GM10266 (cell line): ENCODE data around the gene CMIP.
A peak's percentile ranks its signal among the peaks of the same experiment; 100 is the strongest.

Source experiments
- DNase-seq: peaks from one replicate; pipeline ENCODE4 v3.0.0; 2012; ENCODE audit errors: extremely low spot score
- CTCF ChIP-seq: IDR thresholded peaks from 2 replicates; pipeline ENCODE4 v1.5.1; 2012; ENCODE audit warnings: mild to moderate bottlenecking, low read depth; ENCODE audit not compliant: control insufficient read depth, insufficient read depth; ENCODE audit errors: missing control alignments

Gene CMIP

GRCh38 chr16:81514041-81514559 is 69.5 kb downstream of the CMIP start:
- DNase-seq = peak; percentile 41
- no peak for TF ChIP-seq CTCF

GRCh38 chr16:81514568-81515258 is 70.1 kb downstream of the CMIP start:
- DNase-seq = no peak
- no peak for TF ChIP-seq CTCF

- no peak for TF ChIP-seq CTCF
- DNase-seq = no peak
Measured at GRCh38 chr16:81515281-81515680, 70.7 kb downstream of the CMIP start.

GRCh38 chr16:81515721-81516120 is 71.1 kb downstream of the CMIP start:
- DNase-seq = no peak
- no peak for TF ChIP-seq CTCF

GRCh38 chr16:81516478-81517149 is 72.0 kb downstream of the CMIP start:
- no peak for DNase-seq
- no peak for TF ChIP-seq CTCF

GRCh38 chr16:81517150-81517499 is 72.5 kb downstream of the CMIP start:
- DNase-seq = no peak

More at GRCh38 chr16:81517150-81517499, 72.5 kb downstream of the CMIP start:
- TF ChIP-seq CTCF = no peak
